Testis (tissue), 3 donors: ENCODE data around the gene CSRP2. TPM values are rescaled to one million over a fixed set of nuclear protein-coding genes. Genes with fewer than 3 reads are reported as not detected.

Source experiments
- DNase-seq: peaks from one replicate; pipeline ENCODE4 v3.0.0-alpha.2; 2019
- H3K27ac ChIP-seq, 2 donors: fragments of 200-600 bp; sonication (generic); one replicate each; pipeline ENCODE4 v1.5.1; 2019
- H3K27me3 ChIP-seq: fragments of 200-600 bp; sonication (generic); one replicate; pipeline ENCODE4 v1.5.1; 2019
- H3K36me3 ChIP-seq: fragments of 200-600 bp; sonication (generic); one replicate; pipeline ENCODE4 v1.5.1; 2017; ENCODE audit warnings: low read depth; ENCODE audit errors: missing control alignments
- H3K4me1 ChIP-seq: fragments of 200-600 bp; sonication (generic); one replicate; pipeline ENCODE4 v1.5.1; 2019
- H3K4me3 ChIP-seq, 2 donors: fragments of 200-600 bp; sonication (generic); one replicate each; pipeline ENCODE4 v1.5.1; 2017 to 2019
- H3K9me3 ChIP-seq: fragments of 200-600 bp; sonication (generic); one replicate; pipeline ENCODE4 v1.5.1; 2017
- CTCF ChIP-seq, 3 experiments: fragments of 450-650 bp in 2 of 3; fragments of 200-600 bp in 1 of 3; sonication (generic) in 1 of 3; IDR thresholded peaks; one replicate each; pipeline ENCODE4 v1.5.1; 2016 to 2019; ENCODE audit warnings: antibody characterized with exemption in 3 of 3, mild to moderate bottlenecking in 2 of 3, moderate library complexity in 1 of 3
- POLR2A ChIP-seq: fragments of 450-650 bp; IDR thresholded peaks from one replicate; pipeline ENCODE4 v1.6.1; 2017; ENCODE audit warnings: antibody characterized with exemption, mild to moderate bottlenecking, moderate library complexity
- WGBS, 2 donors: methylation state at CpG; one replicate each; pipeline ENCODE4 v1.1.5; 2018; 5-methylcytosine and 5-hydroxymethylcytosine counted together
- intact Hi-C: fragments of 100-400 bp; cut with DNase I; formaldehyde crosslinking; loops from one replicate; pipeline ENCODE4 v1.15.1; 2023; ENCODE audit warnings: low total_unique reads
- polyA plus RNA-seq: library from polyadenylated mRNA; stranded (reverse); fragments of 350-450 nt; fragmentation: Illumina TruSeq; extraction: RNeasy Lipid Tissue Mini Kit (QIAGEN cat#74804); gene quantifications from one replicate; pipeline ENCODE4 v1.2.3, GENCODE V29; 2014; ENCODE audit warnings: low read depth, low replicate concordance; ENCODE audit not compliant: insufficient read depth
- total RNA-seq, 2 donors: library from RNA; depleted of rRNA; stranded (reverse); fragments of >200 nt; gene quantifications; one replicate each; pipeline ENCODE4 v1.2.3, GENCODE V29; 2016

Gene CSRP2
- total and polyA plus RNA-seq, 3 donors from 2014 or later = 14.0 to 54.9 (median 20.1) TPM

DNA sequence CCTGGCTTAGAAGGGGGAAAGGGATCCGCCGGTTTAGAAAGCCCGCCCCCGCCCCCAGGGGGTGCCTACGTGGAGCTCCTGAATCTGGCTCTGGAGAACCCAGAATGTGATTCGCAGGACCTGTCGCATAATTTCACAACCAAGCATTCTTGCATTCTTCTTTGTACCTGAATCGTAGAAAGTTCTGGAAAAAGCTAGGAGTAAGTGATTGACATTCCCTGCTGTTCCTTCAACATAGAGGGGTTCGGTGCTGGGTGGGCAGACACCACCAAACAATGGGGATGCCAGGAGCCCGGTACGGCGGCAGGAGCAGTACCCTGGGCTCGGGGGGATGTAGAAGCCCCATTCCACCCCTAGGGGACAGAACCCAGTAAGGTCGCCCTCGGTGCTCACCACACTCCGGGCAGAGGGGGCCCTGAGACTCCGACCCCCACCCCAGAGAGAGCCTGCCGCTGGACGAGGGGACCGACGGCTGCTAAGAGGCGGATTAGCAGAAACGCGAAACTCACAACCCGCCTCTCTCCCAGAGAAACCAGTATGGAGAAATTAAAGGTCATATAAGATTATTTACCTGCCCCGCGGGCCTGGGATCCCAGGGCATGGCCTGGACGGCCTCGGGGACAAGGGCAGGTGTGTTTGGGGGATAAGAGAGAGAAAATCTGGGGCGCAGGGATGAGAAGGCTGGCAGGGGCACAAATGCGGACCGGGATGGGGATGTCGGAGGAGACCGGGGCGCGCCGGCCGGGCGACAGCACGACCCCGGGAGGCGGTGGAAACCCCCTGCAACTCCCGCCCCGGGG is 520 bp downstream of the CSRP2 start:
- TF ChIP-seq CTCF (IDR thresholded peaks at IDR 0.05) (no peak), POLR2A (no peak)
- Histone ChIP-seq H3K4me3 (peak overlapping the region; percentile 69 to 70), H3K27ac (peak overlapping the region; percentile 13 to 80), H3K9me3 (no peaks in the 10 kb centered on the region), H3K36me3 (no peaks in the 10 kb centered on the region), H3K27me3 (no peaks in the 10 kb centered on the region), H3K4me1 (no peaks in the 10 kb centered on the region)
- DNase-seq = no peak
- WGBS, 2 donors = 0 to 2% methylated on average over 28 to 44 of the region's 44 CpGs
- intact Hi-C loops = no loop called here

DNA sequence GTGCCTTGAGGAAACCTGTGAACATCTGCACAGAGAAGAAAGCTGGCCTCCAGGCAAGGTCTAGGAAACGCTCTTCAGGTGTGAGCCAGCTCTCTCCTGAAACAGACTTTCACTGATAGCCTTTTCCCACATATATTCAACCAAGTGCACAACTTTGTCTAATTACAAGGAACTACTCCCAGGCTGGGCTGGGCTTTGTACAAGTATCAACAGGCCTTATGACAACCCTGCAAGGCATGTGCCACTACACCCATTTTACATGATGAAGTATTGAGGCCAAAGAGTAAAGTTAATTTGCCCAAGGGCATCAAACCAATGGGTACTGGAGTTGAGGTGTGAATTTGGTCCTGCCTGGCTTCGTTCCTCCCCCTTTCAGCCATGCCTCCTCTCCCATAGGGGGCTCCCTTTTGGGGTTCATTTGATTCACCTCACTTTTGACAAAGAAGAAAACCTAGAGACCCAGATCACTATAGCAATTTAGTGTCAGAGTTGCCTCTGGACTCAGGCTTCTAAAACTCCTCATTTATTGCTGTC is 2.1 kb downstream of the CSRP2 start:
- DNase-seq = no peak
- WGBS, 2 donors = 49 to 82% methylated on average over 2 of the region's 2 CpGs
- Histone ChIP-seq H3K36me3 (no peaks in the 10 kb centered on the region), H3K4me3 (no peak overlapping the region), H3K9me3 (no peaks in the 10 kb centered on the region), H3K4me1 (no peaks in the 10 kb centered on the region), H3K27me3 (no peaks in the 10 kb centered on the region), H3K27ac (no peak overlapping the region)
- intact Hi-C loops = no loop called here
- TF ChIP-seq CTCF (IDR thresholded peaks at IDR 0.05) = no peak
- TF ChIP-seq POLR2A = no peak

- Histone ChIP-seq H3K27ac (no peak overlapping the region), H3K4me3 (no peak overlapping the region), H3K4me1 (no peaks in the 10 kb centered on the region), H3K27me3 (no peaks in the 10 kb centered on the region), H3K36me3 (no peaks in the 10 kb centered on the region), H3K9me3 (no peaks in the 10 kb centered on the region)
- DNase-seq = no peak
- TF ChIP-seq POLR2A = no peak
- TF ChIP-seq CTCF (IDR thresholded peaks at IDR 0.05) = no peak
- 91 to 94% methylated on average over 9 to 11 of the region's 11 CpGs for WGBS, 2 donors
- intact Hi-C loops = no loop called here
Measured at GRCh38 chr12:76874491-76875190, 4.2 kb downstream of the CSRP2 start.

GRCh38 chr12:76874027-76874426 is 4.8 kb downstream of the CSRP2 start:
- Histone ChIP-seq H3K9me3 (no peaks in the 10 kb centered on the region), H3K4me1 (no peaks in the 10 kb centered on the region), H3K36me3 (no peaks in the 10 kb centered on the region), H3K27me3 (no peaks in the 10 kb centered on the region), H3K27ac (no peak overlapping the region), H3K4me3 (no peak overlapping the region)
- TF ChIP-seq CTCF (IDR thresholded peaks at IDR 0.05) (no peak), POLR2A (no peak)
- WGBS, 2 donors = 87 to 88% methylated on average over 3 of the region's 3 CpGs
- intact Hi-C loops = no loop called here
- no peak for DNase-seq
